ENCODE measurements around the gene HADHB. TPM values are rescaled to one million over a fixed set of nuclear protein-coding genes. Genes with fewer than 3 reads are reported as not detected.

HADHB gene
- total RNA-seq, 1 experiment from 2014 or later: 101 TPM

DNA sequence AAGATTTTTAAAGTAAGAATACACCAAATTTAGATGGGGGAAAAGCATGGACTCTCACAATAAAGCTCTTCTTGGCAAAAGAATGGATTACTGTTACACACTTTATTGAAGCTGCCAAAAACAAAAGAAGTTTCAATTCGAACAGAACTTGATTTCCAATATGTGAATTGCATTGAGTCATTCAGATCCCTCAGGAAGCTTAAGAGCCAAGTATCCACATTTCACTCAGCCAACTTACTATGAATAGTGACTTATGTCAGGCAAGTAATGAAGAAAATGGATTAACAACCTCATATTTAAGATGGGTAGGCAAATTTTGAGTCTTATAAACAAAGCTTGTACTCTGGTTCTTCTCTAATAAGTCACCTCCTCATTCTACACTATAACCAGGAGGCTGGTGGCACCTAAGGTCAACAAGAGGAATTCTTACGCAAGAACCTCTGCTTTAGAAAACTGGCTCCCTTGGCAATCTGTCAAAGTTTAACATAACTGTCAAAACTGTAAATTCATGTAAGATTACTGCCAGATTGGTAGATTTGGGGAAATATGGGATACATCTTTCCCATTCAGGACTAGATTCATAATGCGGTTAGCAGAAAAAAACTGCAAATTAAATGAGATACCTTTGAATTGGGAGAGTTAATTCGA, 6.3 kb upstream of the HADHB start:
- H3K27me3 ChIP-seq (replicated peaks; ENCODE audit: insufficient read depth, low read depth, low read length, poor library complexity): no peaks in the 10 kb centered on the region
- intact Hi-C loops (cut with micrococcal nuclease; ENCODE audit: unreplicated experiment): no loop called here
- TF ChIP-seq EZH2 (IDR thresholded peaks at IDR 0.05; ENCODE audit: borderline replicate concordance, low read depth, low read length, poor library complexity, severe bottlenecking): no peak
- TF ChIP-seq, protein P1, sequence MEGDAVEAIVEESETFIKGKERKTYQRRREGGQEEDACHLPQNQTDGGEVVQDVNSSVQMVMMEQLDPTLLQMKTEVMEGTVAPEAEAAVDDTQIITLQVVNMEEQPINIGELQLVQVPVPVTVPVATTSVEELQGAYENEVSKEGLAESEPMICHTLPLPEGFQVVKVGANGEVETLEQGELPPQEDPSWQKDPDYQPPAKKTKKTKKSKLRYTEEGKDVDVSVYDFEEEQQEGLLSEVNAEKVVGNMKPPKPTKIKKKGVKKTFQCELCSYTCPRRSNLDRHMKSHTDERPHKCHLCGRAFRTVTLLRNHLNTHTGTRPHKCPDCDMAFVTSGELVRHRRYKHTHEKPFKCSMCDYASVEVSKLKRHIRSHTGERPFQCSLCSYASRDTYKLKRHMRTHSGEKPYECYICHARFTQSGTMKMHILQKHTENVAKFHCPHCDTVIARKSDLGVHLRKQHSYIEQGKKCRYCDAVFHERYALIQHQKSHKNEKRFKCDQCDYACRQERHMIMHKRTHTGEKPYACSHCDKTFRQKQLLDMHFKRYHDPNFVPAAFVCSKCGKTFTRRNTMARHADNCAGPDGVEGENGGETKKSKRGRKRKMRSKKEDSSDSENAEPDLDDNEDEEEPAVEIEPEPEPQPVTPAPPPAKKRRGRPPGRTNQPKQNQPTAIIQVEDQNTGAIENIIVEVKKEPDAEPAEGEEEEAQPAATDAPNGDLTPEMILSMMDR (conservative IDR thresholded peaks at IDR 0.05; ENCODE audit: low read depth, low read length): no peak
- BruUV-seq (replicated peaks): no TSS peak
- CTCF ChIA-PET: no interaction called here
- H3K4me1 ChIP-seq (ENCODE audit: insufficient read depth, low read length, poor library complexity, severe bottlenecking): peaks cover 9% of the 10 kb centered on the region
- POLR2A ChIA-PET (ENCODE audit: low non-redundant PET): no interaction called here
- no peak overlapping the region for H3K4me3 ChIP-seq (ENCODE audit: low read depth, low read length, poor library complexity, severe bottlenecking)
- H3K9me3 ChIP-seq (ENCODE audit: low read depth, low read length, poor library complexity, severe bottlenecking): no peaks in the 10 kb centered on the region
- H3K27ac ChIP-seq (ENCODE audit: low read depth, low read length, poor library complexity, severe bottlenecking): no peak overlapping the region
- DNase-seq (ENCODE audit: low spot score): no peak
- H3K36me3 ChIP-seq (ENCODE audit: insufficient read depth, low read length, poor library complexity, severe bottlenecking): peaks cover 51% of the 10 kb centered on the region

DNA sequence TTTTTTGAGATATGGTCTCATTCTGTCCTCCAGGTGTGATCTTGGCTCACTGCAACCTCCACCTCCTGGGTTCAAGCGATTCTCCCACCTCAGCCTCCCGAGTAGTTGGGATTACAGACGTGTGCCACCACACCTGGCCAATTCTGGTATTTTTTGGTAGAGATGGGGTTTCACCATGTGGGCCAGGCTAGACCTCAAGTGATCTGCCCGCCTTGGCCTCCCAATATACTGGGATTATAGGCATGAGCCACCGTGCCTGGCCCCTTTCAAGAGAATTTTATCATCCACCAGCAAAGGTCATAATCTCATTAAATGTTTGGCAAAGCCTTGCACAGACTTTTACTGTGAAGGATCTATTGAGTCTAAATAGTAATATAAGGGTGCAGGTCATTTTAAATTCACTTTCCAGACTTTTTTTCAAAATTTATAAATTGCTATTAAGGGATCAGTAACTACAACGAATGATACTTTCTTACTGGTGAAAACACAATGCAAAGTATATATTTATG, 2.8 kb upstream of the HADHB start:
- Histone ChIP-seq H3K36me3 (ENCODE audit: insufficient read depth, low read length, poor library complexity, severe bottlenecking) (peaks cover 15% of the 10 kb centered on the region), H3K4me3 (ENCODE audit: low read depth, low read length, poor library complexity, severe bottlenecking) (peak overlapping the region; percentile 87), H3K9me3 (ENCODE audit: low read depth, low read length, poor library complexity, severe bottlenecking) (no peaks in the 10 kb centered on the region), H3K27me3 (replicated peaks; ENCODE audit: insufficient read depth, low read depth, low read length, poor library complexity) (no peaks in the 10 kb centered on the region), H3K27ac (ENCODE audit: low read depth, low read length, poor library complexity, severe bottlenecking) (peak overlapping the region; percentile 69), H3K4me1 (ENCODE audit: insufficient read depth, low read length, poor library complexity, severe bottlenecking) (peaks cover 9% of the 10 kb centered on the region)
- peak; percentile 14 for DNase-seq (ENCODE audit: low spot score)
- TF ChIP-seq, protein P1 (conservative IDR thresholded peaks at IDR 0.05; ENCODE audit: low read depth, low read length): no peak
- TF ChIP-seq EZH2 (IDR thresholded peaks at IDR 0.05; ENCODE audit: borderline replicate concordance, low read depth, low read length, poor library complexity, severe bottlenecking): no peak
- no TSS peak for BruUV-seq (replicated peaks)
- POLR2A ChIA-PET (ENCODE audit: low non-redundant PET): no interaction called here
- intact Hi-C loops (cut with micrococcal nuclease; ENCODE audit: unreplicated experiment): no loop called here
- CTCF ChIA-PET: no interaction called here

DNA sequence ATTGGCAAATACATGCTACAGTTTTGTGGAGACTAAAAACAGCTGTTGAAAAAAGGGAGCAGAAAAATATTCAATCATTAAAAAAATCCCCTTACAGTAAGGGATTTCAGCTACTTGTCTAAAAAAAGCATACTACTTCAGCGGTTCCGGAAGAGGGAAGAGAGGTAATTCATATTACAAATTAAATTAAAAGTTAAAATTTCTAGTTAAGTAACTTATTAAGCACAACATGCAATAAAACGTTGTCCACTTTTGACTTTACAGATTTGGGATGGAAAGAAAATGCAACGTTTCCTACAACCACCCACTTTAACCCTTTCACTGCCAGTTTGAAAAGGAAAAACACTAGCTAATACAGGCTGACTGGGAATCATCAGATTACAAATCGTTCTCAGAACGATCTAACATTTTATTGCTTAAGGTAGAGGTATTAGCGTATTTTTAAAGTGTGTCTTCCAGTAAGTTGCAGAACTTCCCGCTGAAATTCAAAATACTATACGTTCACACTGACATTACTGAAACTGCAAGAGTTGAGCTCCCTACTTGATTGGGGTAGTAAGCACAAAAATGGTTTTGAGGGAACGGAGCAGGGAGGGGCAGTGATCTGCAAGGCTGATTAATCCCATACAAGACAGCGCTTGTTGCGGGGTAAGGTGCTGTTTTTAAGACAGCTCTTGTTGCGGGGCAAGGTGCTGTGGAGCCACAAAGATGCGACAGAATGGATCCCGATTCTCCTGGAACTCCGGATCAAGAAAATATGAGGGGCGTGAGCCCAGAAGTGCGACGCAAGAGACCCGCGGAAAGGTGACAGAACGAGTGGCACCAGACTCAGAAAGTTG, 1.1 kb upstream of the HADHB start:
- peak; percentile 48 for DNase-seq (ENCODE audit: low spot score)
- ChIA-PET POLR2A (ENCODE audit: low non-redundant PET) (interaction anchor here (0.6 to 0.7 kb wide), 2 partner anchors 262 to 532 kb away, joined by 3 to 4 read pairs; partner anchors contain the start of gene KIF3C), CTCF (no interaction called here)
- peak overlapping the region; percentile 87 for H3K4me3 ChIP-seq (ENCODE audit: low read depth, low read length, poor library complexity, severe bottlenecking)
- peaks cover 9% of the 10 kb centered on the region for H3K4me1 ChIP-seq (ENCODE audit: insufficient read depth, low read length, poor library complexity, severe bottlenecking)
- TF ChIP-seq EZH2 (IDR thresholded peaks at IDR 0.05; ENCODE audit: borderline replicate concordance, low read depth, low read length, poor library complexity, severe bottlenecking): no peak
- TF ChIP-seq, protein P1 (conservative IDR thresholded peaks at IDR 0.05; ENCODE audit: low read depth, low read length): no peak
- H3K27ac ChIP-seq (ENCODE audit: low read depth, low read length, poor library complexity, severe bottlenecking): peak overlapping the region; percentile 98
- TSS peak; percentile 62 for BruUV-seq (replicated peaks)
- no peaks in the 10 kb centered on the region for H3K27me3 ChIP-seq (replicated peaks; ENCODE audit: insufficient read depth, low read depth, low read length, poor library complexity)
- H3K36me3 ChIP-seq (ENCODE audit: insufficient read depth, low read length, poor library complexity, severe bottlenecking): no peaks in the 10 kb centered on the region
- intact Hi-C loops (cut with micrococcal nuclease; ENCODE audit: unreplicated experiment): no loop called here
- no peaks in the 10 kb centered on the region for H3K9me3 ChIP-seq (ENCODE audit: low read depth, low read length, poor library complexity, severe bottlenecking)
